ENCODE measurements around the gene POU2F1.

Gene POU2F1

GRCh38 chr1:167247754-167248153 lies 27.1 kb downstream of the POU2F1 start:
- Histone ChIP-seq H3K27me3 (no peaks in the 10 kb centered on the region), H3K4me1 (ENCODE audit: control insufficient read depth in 1 of 2, insufficient read depth in 1 of 2, low read depth in 1 of 2, low read length in 1 of 2) (no peaks in the 10 kb centered on the region), H3K36me3 (no peaks in the 10 kb centered on the region), H3K9me3 (no peaks in the 10 kb centered on the region), H3K4me3 (ENCODE audit: low read depth in 1 of 2, low read length in 1 of 2) (no peak overlapping the region), H3K27ac (no peak overlapping the region)
- TF ChIP-seq CTCF (IDR thresholded peaks at IDR 0.05), result no peak

- no peak overlapping the region for H3K27ac ChIP-seq
- H3K36me3 ChIP-seq, result no peaks in the 10 kb centered on the region
- no peak overlapping the region for H3K4me3 ChIP-seq (ENCODE audit: low read depth in 1 of 2, low read length in 1 of 2)
- H3K4me1 ChIP-seq (ENCODE audit: control insufficient read depth in 1 of 2, insufficient read depth in 1 of 2, low read depth in 1 of 2, low read length in 1 of 2), result no peaks in the 10 kb centered on the region
- no peaks in the 10 kb centered on the region for H3K27me3 ChIP-seq
- no peaks in the 10 kb centered on the region for H3K9me3 ChIP-seq
- TF ChIP-seq CTCF (IDR thresholded peaks at IDR 0.05), result no peak
Measured at GRCh38 chr1:167248707-167249642, 28.3 kb downstream of the POU2F1 start.

DNA sequence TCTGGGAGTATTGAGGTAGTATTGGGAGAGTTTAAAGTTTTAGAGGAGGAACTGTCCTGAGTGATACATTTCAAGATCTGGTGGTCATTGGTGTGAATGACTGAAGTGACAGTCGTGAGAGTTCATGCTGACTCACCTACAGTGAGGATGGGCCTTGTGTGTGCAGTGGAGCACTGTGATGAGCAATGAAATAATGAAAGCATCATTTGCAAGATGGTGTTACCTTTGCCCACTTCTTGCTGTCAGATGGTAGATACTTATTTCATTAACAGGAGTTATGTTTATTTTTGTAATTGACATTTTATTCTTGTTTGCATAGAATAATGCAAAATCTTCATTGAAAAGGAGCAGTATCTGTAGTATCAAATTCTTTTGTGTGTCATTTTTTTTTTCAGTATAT lies 29.0 kb downstream of the POU2F1 start:
- no peaks in the 10 kb centered on the region for H3K9me3 ChIP-seq
- TF ChIP-seq CTCF (IDR thresholded peaks at IDR 0.05), result no peak
- no peaks in the 10 kb centered on the region for H3K27me3 ChIP-seq
- H3K4me3 ChIP-seq (ENCODE audit: low read depth in 1 of 2, low read length in 1 of 2), result no peak overlapping the region
- H3K36me3 ChIP-seq, result no peaks in the 10 kb centered on the region
- H3K4me1 ChIP-seq (ENCODE audit: control insufficient read depth in 1 of 2, insufficient read depth in 1 of 2, low read depth in 1 of 2, low read length in 1 of 2), result no peaks in the 10 kb centered on the region
- no peak overlapping the region for H3K27ac ChIP-seq

GRCh38 chr1:167250482-167250881 lies 29.8 kb downstream of the POU2F1 start:
- Histone ChIP-seq H3K9me3 (no peaks in the 10 kb centered on the region), H3K27ac (no peak overlapping the region), H3K4me1 (ENCODE audit: control insufficient read depth in 1 of 2, insufficient read depth in 1 of 2, low read depth in 1 of 2, low read length in 1 of 2) (no peaks in the 10 kb centered on the region), H3K27me3 (no peaks in the 10 kb centered on the region), H3K4me3 (ENCODE audit: low read depth in 1 of 2, low read length in 1 of 2) (no peak overlapping the region), H3K36me3 (no peaks in the 10 kb centered on the region)
- TF ChIP-seq CTCF (IDR thresholded peaks at IDR 0.05), result no peak

DNA sequence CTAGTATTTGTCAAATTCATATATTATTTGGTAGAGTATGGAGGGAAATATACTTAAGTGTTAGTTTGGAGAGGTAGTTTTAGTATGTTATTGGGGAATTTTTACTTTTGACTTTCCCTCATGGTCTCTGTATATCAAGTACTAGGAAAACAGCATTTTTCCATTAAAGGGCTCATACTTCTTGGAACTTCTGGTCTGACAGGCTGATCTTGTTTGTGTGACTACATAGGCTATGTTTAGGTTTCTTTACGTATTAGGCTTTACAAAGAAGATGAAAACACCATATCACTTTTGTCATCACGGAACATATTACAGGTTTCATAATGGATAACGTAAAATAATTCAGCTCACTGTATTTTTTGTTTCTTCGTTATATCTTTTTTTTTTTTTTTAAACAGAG lies 30.8 kb downstream of the POU2F1 start:
- no peak overlapping the region for H3K4me3 ChIP-seq (ENCODE audit: low read depth in 1 of 2, low read length in 1 of 2)
- no peaks in the 10 kb centered on the region for H3K36me3 ChIP-seq
- no peak overlapping the region for H3K27ac ChIP-seq
- no peaks in the 10 kb centered on the region for H3K27me3 ChIP-seq
- H3K9me3 ChIP-seq, result no peaks in the 10 kb centered on the region
- TF ChIP-seq CTCF (IDR thresholded peaks at IDR 0.05), result no peak
- no peaks in the 10 kb centered on the region for H3K4me1 ChIP-seq (ENCODE audit: control insufficient read depth in 1 of 2, insufficient read depth in 1 of 2, low read depth in 1 of 2, low read length in 1 of 2)

Measured in neutrophil (primary cell).